Vein endothelial cell (primary cell): Measurements from ENCODE around the gene BCL6B. TPM values are rescaled to one million over a fixed set of nuclear protein-coding genes. Genes with fewer than 3 reads are reported as not detected.

Experiments used
- small RNA-seq: library from RNA; depleted of rRNA; stranded (forward); fragments of <200 nt; gene quantifications from one replicate; pipeline ENCODE3, GENCODE V24; 2012
- total RNA-seq: library from RNA; depleted of rRNA; stranded (reverse); fragments of >200 nt; gene quantifications from 2 replicates; pipeline ENCODE4 v1.2.3, GENCODE V29; 2012

BCL6B gene
- total RNA-seq: 171 and 175 TPM in 2 replicates

GRCh38 chr17:7022781-7023571, at the start of gene BCL6B:
TSS of gene BCL6B (plus strand) at chr17:7023050. CDS start at chr17:7023672, 622 bp downstream.

GRCh38 chr17:6995500-6996255, 27.2 kb upstream of the BCL6B start, which contains the start of gene ALOX12:
TSS of gene ALOX12 (plus strand) at chr17:6996049. CDS start at chr17:6996118, 69 bp downstream.

GRCh38 chr17:7035591-7036368, 12.9 kb downstream of the BCL6B start, which contains the start of gene SLC16A13:
TSS of gene SLC16A13 (plus strand) at chr17:7036015. CDS start at chr17:7036383, 368 bp downstream.

GRCh38 chr17:7043497-7044198, 20.8 kb downstream of the BCL6B start, which contains the start of gene SLC16A11:
TSS of gene SLC16A11 (minus strand) at chr17:7044092. CDS start at chr17:7043513, 579 bp downstream.

Small RNA genes lying within 50 kb of the gene (small RNA-seq; reads per million reads assigned to genes)
- gene AC120057.1: 0.34 reads per million, percentile 14 among the genes with 10 or more reads in this experiment

Other genes starting within 250 kb of the BCL6B start
- 0.19 and 5.9 TPM in 2 replicates for gene FBXO39, start 246.8 kb upstream of the BCL6B start, total RNA-seq
- gene TEKT1, start 191.3 kb upstream of the BCL6B start, total RNA-seq: not detected in 2 replicates
- gene ALOX12, start 27.0 kb upstream of the BCL6B start, total RNA-seq: not detected in 2 replicates
- gene RNASEK, start 10.4 kb upstream of the BCL6B start, total RNA-seq: 52.9 and 85.6 TPM in 2 replicates
- 2.0 TPM in 2 replicates for gene SLC16A13, start 13.0 kb downstream of the BCL6B start, total RNA-seq
- 0.48 and 0.98 TPM in 2 replicates for gene SLC16A11, start 21.0 kb downstream of the BCL6B start, total RNA-seq
- gene CLEC10A, start 57.2 kb downstream of the BCL6B start, total RNA-seq: 0.19 TPM in 1 of 2 replicates, not detected in the other
- gene ASGR2, start 91.8 kb downstream of the BCL6B start, total RNA-seq: not detected in 2 replicates
- gene ASGR1, start 156.3 kb downstream of the BCL6B start, total RNA-seq: 10.3 and 10.8 TPM in 2 replicates
- 10.7 and 23.5 TPM in 2 replicates for gene DLG4, start 196.8 kb downstream of the BCL6B start, total RNA-seq
- 200 and 286 TPM in 2 replicates for gene ACADVL, start 196.9 kb downstream of the BCL6B start, total RNA-seq
- gene DVL2, start 211.5 kb downstream of the BCL6B start, total RNA-seq: 54.3 and 57.8 TPM in 2 replicates
- 57.2 and 58.5 TPM in 2 replicates for gene PHF23, start 216.4 kb downstream of the BCL6B start, total RNA-seq
- 229 and 455 TPM in 2 replicates for gene GABARAP, start 219.4 kb downstream of the BCL6B start, total RNA-seq
- 38.5 and 48.3 TPM in 2 replicates for gene CTDNEP1, start 228.7 kb downstream of the BCL6B start, total RNA-seq
- gene ELP5, start 229.2 kb downstream of the BCL6B start, total RNA-seq: 36.9 and 42.9 TPM in 2 replicates
- gene CLDN7, start 239.4 kb downstream of the BCL6B start, total RNA-seq: 10.8 and 13.4 TPM in 2 replicates